Caco-2 (cell line): ENCODE results near the gene DLG1. TPM values are rescaled to one million over a fixed set of nuclear protein-coding genes. Genes with fewer than 3 reads are reported as not detected.
A peak's percentile ranks its signal among the peaks of the same experiment; 100 is the strongest.
"Not testable (repeated sequence)": the region's sequence is repeated elsewhere in the genome, so short reads cannot be mapped to it uniquely, and the experiment has no call there.

Experiments used
- BruUV-seq: library from RNA; stranded (reverse); fragments of 400-500 nt; replicated peaks from 2 replicates; lab custom pipeline; 2021; lab: Mats Ljungman, UMichigan
- CTCF ChIA-PET: fragments of 300-600 bp; sonication (Branson Sonifier 250); formaldehyde crosslinking; loops from one replicate; lab custom pipeline; 2022; ENCODE audit warnings: antibody characterized with exemption; lab: Charles Lee
- POLR2A ChIA-PET: fragments of 300-600 bp; sonication (Branson Sonifier 250); formaldehyde crosslinking; loops from one replicate; lab custom pipeline; 2022; ENCODE audit warnings: antibody characterized with exemption; lab: Charles Lee
- DNase-seq, 2 experiments: peaks; one replicate each; pipeline versions ENCODE4 v3.0.0 to v3.0.0-alpha.2; 2020 to 2022
- H3K27me3 ChIP-seq: replicated peaks from 2 replicates; pipeline ENCODE4 v1.6.0; 2011; ENCODE audit warnings: low read length; ENCODE audit not compliant: control insufficient read depth, insufficient read depth
- H3K36me3 ChIP-seq: 2 replicates; pipeline ENCODE4 v1.5.1; 2011; ENCODE audit warnings: low read length; ENCODE audit not compliant: control insufficient read depth, insufficient read depth
- H3K4me1 ChIP-seq: fragments of 250-450 bp; sonication (Bioruptor Pico); 2 replicates; pipeline ENCODE4 v1.5.1; 2020; ENCODE audit warnings: mild to moderate bottlenecking
- H3K4me3 ChIP-seq: 2 replicates; pipeline ENCODE4 v1.5.1; 2011; ENCODE audit warnings: low read depth, mild to moderate bottlenecking, control low read depth, low read length
- H3K9me3 ChIP-seq: fragments of 250-450 bp; sonication (Bioruptor Pico); 2 replicates; pipeline ENCODE4 v1.5.1; 2020; ENCODE audit warnings: mild to moderate bottlenecking, moderate library complexity
- H3K27ac Mint-ChIP-seq: one replicate; pipeline ENCODE4 v1.8.0; 2022; ENCODE audit warnings: mixed read lengths; ENCODE audit not compliant: unreplicated experiment
- H3K27me3 Mint-ChIP-seq: one replicate; pipeline ENCODE4 v1.8.0; 2022; ENCODE audit warnings: mixed read lengths; ENCODE audit not compliant: insufficient read depth, unreplicated experiment
- H3K36me3 Mint-ChIP-seq: one replicate; pipeline ENCODE4 v1.8.0; 2022; ENCODE audit warnings: mild to moderate bottlenecking, mixed read lengths; ENCODE audit not compliant: insufficient read depth, unreplicated experiment
- H3K4me1 Mint-ChIP-seq: one replicate; pipeline ENCODE4 v1.8.0; 2022; ENCODE audit warnings: low read depth, mixed read lengths; ENCODE audit not compliant: unreplicated experiment
- H3K4me3 Mint-ChIP-seq: one replicate; pipeline ENCODE4 v1.8.0; 2022; ENCODE audit warnings: mild to moderate bottlenecking, moderate library complexity, mixed read lengths; ENCODE audit not compliant: unreplicated experiment
- H3K9me3 Mint-ChIP-seq: one replicate; pipeline ENCODE4 v1.8.0; 2022; ENCODE audit warnings: mixed read lengths; ENCODE audit not compliant: unreplicated experiment
- intact Hi-C: fragments of 100-400 bp; cut with micrococcal nuclease; formaldehyde crosslinking; loops from one replicate; pipeline ENCODE4 v1.10.0; 2022; ENCODE audit not compliant: unreplicated experiment
- total RNA-seq: library from RNA; stranded (reverse); gene quantifications from 2 replicates; pipeline ENCODE4 v1.2.3, GENCODE V29; 2022
- TF ChIP-seq, protein P1 (sequence below), 2 experiments: fragments of 200-600 bp in 1 of 2; IDR thresholded peaks; 1 replicate in 1 of 2; 2 replicates in 1 of 2; pipeline versions ENCODE4 v1.5.1 to v1.8.0; 2011 to 2022; ENCODE audit warnings: antibody characterized with exemption in 1 of 2, control low read depth in 1 of 2, inconsistent platforms in 1 of 2, low read depth in 1 of 2, low read length in 1 of 2, mild to moderate bottlenecking in 1 of 2, moderate library complexity in 1 of 2; ENCODE audit not compliant: insufficient read depth in 1 of 2, severe bottlenecking in 1 of 2, unreplicated experiment in 1 of 2

Gene DLG1
- total RNA-seq, 1 experiment from 2014 or later: 167 TPM

DNA sequence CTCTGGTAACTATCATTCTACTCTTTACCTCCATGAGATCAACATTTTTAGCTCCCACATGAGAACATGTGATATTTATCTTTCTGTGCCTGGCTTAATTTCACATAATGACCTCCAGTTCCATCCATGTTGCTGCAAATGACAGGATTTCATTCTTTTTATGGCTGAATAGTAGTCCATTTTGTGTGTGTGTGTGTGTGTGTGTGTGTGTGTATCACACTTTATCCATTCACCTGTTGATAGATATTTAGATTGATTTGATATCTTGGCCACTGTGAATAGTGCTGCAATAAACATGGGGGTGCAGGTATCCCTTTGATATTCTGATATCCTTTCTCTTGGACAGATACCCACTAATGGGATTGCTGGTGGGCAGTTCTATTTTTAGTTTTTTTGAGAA is 18.3 kb downstream of the DLG1 start:
- TF ChIP-seq, protein P1, sequence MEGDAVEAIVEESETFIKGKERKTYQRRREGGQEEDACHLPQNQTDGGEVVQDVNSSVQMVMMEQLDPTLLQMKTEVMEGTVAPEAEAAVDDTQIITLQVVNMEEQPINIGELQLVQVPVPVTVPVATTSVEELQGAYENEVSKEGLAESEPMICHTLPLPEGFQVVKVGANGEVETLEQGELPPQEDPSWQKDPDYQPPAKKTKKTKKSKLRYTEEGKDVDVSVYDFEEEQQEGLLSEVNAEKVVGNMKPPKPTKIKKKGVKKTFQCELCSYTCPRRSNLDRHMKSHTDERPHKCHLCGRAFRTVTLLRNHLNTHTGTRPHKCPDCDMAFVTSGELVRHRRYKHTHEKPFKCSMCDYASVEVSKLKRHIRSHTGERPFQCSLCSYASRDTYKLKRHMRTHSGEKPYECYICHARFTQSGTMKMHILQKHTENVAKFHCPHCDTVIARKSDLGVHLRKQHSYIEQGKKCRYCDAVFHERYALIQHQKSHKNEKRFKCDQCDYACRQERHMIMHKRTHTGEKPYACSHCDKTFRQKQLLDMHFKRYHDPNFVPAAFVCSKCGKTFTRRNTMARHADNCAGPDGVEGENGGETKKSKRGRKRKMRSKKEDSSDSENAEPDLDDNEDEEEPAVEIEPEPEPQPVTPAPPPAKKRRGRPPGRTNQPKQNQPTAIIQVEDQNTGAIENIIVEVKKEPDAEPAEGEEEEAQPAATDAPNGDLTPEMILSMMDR (IDR thresholded peaks at IDR 0.05; ENCODE audit: insufficient read depth in 1 of 2, low read depth in 1 of 2, low read length in 1 of 2, severe bottlenecking in 1 of 2, unreplicated experiment in 1 of 2): no peak
- Mint-ChIP-seq H3K27ac (no peak overlapping the region), H3K4me3 (no peak overlapping the region), H3K27me3 (no peaks in the 10 kb centered on the region), H3K9me3 (no peaks in the 10 kb centered on the region), H3K4me1 (peaks cover 12% of the 10 kb centered on the region), H3K36me3 (peaks cover 76% of the 10 kb centered on the region)
- Histone ChIP-seq H3K27me3 (no peaks in the 10 kb centered on the region), H3K4me1 (peaks cover 10% of the 10 kb centered on the region; the same call in 1 of the 2 replicates), H3K36me3 (peaks cover 2% of the 10 kb centered on the region), H3K4me3 (no peak overlapping the region), H3K9me3 (no peaks in the 10 kb centered on the region)
- TSS peak; percentile 9 for BruUV-seq
- ChIA-PET CTCF (no interaction called here), POLR2A (interaction anchor here (0.6 kb wide), 1 partner anchor 93 kb away, joined by 4 read pairs; no protein-coding TSS in a partner anchor)
- intact Hi-C loops: no loop called here
- DNase-seq: no peak

DNA sequence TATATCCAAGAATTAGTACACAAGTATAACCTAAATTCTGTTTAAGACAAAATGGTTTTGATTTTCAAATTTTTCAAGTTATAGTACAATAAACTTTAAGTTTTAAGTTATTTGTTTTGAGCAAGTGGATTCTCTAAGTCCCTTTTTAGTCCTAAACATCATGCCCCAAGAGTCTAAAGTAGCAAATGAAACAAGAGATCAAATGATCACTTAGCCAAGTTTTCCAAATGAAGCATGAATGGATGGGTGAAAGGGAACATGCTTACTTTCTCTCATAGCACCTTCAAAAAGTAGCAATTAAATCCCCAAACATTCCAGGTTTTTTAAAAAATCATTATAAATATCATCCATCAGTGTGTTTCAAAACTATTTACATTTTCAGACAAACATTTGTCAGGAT is 19.5 kb downstream of the DLG1 start:
- peaks cover 76% of the 10 kb centered on the region for H3K36me3 Mint-ChIP-seq
- H3K9me3 ChIP-seq: no peaks in the 10 kb centered on the region
- no peaks in the 10 kb centered on the region for H3K27me3 ChIP-seq
- no peaks in the 10 kb centered on the region for H3K27me3 Mint-ChIP-seq
- no peak overlapping the region for H3K4me3 ChIP-seq
- intact Hi-C loops: loop anchor here (5.0 kb wide), 1 partner anchor 173 kb away; no protein-coding TSS in a partner anchor
- H3K4me1 Mint-ChIP-seq: peaks cover 12% of the 10 kb centered on the region
- ChIA-PET CTCF (no interaction called here), POLR2A (no interaction called here)
- peaks cover 10% of the 10 kb centered on the region; the same call in 1 of the 2 replicates for H3K4me1 ChIP-seq
- no peaks in the 10 kb centered on the region for H3K9me3 Mint-ChIP-seq
- H3K27ac Mint-ChIP-seq: no peak overlapping the region
- H3K4me3 Mint-ChIP-seq: no peak overlapping the region
- BruUV-seq: no TSS peak
- H3K36me3 ChIP-seq: peaks cover 2% of the 10 kb centered on the region
- no peak for DNase-seq
- TF ChIP-seq, protein P1 (IDR thresholded peaks at IDR 0.05; ENCODE audit: insufficient read depth in 1 of 2, low read depth in 1 of 2, low read length in 1 of 2, severe bottlenecking in 1 of 2, unreplicated experiment in 1 of 2): no peak

DNA sequence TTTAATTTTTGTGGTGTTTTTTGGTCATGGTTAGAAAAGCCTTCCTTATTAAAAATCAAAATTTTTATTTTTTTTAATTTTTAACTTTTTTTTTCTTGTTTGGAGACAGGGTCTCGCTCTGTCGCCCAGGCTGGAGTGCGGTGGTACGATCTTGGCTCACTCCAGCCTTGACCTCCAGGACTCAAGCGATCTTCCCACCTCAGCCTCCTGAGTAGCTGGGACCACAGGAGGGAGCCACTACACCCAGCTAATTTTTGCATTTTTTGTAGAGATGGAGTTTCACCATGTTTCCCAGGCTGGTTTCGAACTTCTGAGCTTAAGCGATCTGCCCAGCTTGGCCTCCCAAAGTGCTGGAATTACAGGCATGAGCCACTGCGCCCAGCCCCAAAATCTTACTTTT is 21.6 kb downstream of the DLG1 start:
- CTCF ChIA-PET: interaction anchor here (0.6 kb wide), 2 partner anchors 53 to 177 kb away, joined by 3 to 4 read pairs; no protein-coding TSS in a partner anchor
- H3K27me3 Mint-ChIP-seq, H3K9me3 Mint-ChIP-seq, H3K4me3 ChIP-seq, H3K4me3 Mint-ChIP-seq, H3K27me3 ChIP-seq, H3K9me3 ChIP-seq, H3K27ac Mint-ChIP-seq, H3K36me3 ChIP-seq, BruUV-seq, POLR2A ChIA-PET: not testable (repeated sequence)
- H3K4me1 Mint-ChIP-seq: peaks cover 12% of the 10 kb centered on the region
- peak in 1 of 2 experiments; percentile 40 for DNase-seq
- H3K4me1 ChIP-seq: peaks cover 12% of the 10 kb centered on the region; the same call in 1 of the 2 replicates
- H3K36me3 Mint-ChIP-seq: peaks cover 73% of the 10 kb centered on the region
- intact Hi-C loops: loop anchor here (5.0 kb wide), 1 partner anchor 175 kb away; no protein-coding TSS in a partner anchor
